HK-2 (cell line): Measurements from ENCODE around the gene CCSER1.
A peak's percentile ranks its signal among the peaks of the same experiment; 100 is the strongest.
"Not testable (repeated sequence)": the region's sequence is repeated elsewhere in the genome, so short reads cannot be mapped to it uniquely, and the experiment has no call there.

Experiments
- DNase-seq: peaks from one replicate; pipeline ENCODE4 v3.0.0-alpha.2; 2018; ENCODE audit not compliant: unreplicated experiment

Gene CCSER1

DNA sequence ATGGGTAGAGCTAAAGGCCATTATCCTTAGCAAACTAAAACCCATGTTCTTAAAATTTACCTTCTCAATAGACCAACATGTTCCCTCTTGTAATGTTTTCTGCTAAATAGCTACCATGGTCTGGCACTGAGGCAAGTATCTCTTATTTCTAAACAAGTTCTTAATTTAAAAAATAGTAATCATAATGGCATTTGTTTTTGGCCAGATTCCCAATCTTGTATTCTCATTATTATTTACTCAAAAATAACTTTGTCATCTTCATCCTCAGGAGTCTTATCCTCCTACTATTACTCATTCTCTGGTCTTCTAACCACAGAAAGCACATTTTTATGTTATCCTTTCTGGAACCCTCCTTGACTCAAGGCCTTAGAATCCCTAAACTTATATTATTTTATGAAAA, 931.2 kb downstream of the CCSER1 start:
- no peak for DNase-seq

GRCh38 chr4:91064157-91064853, 937.1 kb downstream of the CCSER1 start:
- peak; percentile 0 for DNase-seq

DNA sequence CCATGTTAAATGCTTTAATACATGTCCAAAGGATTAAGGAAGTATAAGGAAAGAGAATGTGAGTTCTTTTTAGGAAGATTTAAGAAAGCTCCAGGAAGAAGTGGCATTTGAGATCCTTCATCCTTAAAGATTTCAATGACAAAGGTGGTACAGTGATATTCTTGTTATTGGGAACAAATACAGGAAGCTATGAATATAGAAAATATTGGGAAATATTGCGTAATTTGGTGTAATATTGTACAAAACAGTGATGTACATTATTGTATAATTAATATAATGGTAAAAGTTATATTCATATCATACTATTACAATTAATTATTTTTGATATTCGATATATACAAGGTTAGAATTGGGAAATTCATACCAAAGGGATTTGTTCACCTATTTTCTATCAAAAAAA, 937.9 kb downstream of the CCSER1 start:
- no peak for DNase-seq

- no peak for DNase-seq
These were observed 943.5 kb downstream of the CCSER1 start for GRCh38 chr4:91070736-91071135.

- no peak for DNase-seq
These were observed 949.0 kb downstream of the CCSER1 start for GRCh38 chr4:91076147-91076546.

- no peak for DNase-seq
These were observed 958.8 kb downstream of the CCSER1 start for GRCh38 chr4:91085961-91086360.

DNA sequence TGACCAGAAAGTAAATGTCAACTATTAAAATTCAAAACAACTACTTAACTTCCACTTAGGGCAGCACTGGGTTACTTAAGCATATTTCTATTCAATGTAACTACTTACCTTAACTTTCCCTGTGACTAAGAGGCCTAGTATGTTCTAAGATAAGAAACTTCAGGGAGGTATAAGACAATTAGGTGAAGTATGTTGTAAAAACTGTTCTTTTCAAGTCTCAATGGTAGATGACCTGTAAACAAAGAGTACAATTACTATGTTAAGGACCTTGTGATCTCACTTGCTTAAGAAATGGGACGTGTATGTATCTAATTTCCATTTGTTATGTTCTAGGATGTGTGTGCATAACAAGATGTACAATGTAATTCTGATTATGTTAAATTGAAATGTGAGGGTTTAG, 960.5 kb downstream of the CCSER1 start:
- DNase-seq, result no peak

GRCh38 chr4:91089178-91089577, 962.0 kb downstream of the CCSER1 start:
- DNase-seq, result no peak

- DNase-seq, result no peak
These were observed 965.3 kb downstream of the CCSER1 start for GRCh38 chr4:91092398-91092980.

GRCh38 chr4:91094220-91094619, 967.0 kb downstream of the CCSER1 start:
- not testable (repeated sequence) for DNase-seq

DNA sequence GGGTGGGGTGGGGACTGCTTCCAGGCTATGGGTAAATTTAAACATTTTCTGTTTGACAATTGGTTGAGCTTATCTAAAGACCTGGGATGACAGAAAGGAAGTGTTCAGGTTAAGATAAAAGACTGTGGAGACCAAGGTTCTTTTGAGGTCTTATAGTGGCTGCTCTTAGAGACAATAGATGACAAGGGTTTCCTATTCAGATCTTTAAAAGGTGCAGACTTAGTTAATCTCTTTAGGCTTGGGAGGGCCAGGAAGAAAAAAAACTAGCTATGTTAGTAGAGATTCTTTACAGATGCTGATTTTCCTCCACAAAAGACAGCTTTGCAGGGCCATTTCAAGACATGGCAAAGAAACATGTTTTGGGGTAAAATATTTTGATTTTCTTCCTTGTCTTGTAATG, 972.5 kb downstream of the CCSER1 start:
- DNase-seq, result no peak

GRCh38 chr4:91108751-91109150, 981.6 kb downstream of the CCSER1 start:
- DNase-seq, result no peak

GRCh38 chr4:91111556-91111955, 984.4 kb downstream of the CCSER1 start:
- no peak for DNase-seq

GRCh38 chr4:91113130-91113706, 986.0 kb downstream of the CCSER1 start:
- no peak for DNase-seq

GRCh38 chr4:91114386-91114785, 987.2 kb downstream of the CCSER1 start:
- no peak for DNase-seq

GRCh38 chr4:91116861-91117260, 989.7 kb downstream of the CCSER1 start:
- DNase-seq, result no peak

GRCh38 chr4:91118597-91118996, 991.4 kb downstream of the CCSER1 start:
- DNase-seq, result no peak

DNA sequence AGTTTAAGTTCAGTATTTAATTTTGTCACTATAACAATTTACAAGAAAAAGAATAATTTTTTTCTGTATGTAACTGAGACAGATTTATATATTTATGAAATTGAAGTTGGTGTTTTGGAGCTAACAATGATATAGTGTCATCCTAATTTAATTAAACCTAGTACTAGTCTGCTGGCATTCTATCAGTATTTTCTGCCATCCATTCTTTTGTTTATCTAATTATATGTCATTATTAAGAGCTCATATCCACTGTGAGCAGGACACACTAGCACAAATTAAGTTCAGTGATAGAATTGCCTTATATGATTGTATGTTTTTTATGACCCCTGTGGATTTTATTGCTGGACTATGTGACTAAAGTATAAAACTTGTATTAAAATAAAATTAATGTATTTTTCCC, 996.5 kb downstream of the CCSER1 start:
- no peak for DNase-seq

DNA sequence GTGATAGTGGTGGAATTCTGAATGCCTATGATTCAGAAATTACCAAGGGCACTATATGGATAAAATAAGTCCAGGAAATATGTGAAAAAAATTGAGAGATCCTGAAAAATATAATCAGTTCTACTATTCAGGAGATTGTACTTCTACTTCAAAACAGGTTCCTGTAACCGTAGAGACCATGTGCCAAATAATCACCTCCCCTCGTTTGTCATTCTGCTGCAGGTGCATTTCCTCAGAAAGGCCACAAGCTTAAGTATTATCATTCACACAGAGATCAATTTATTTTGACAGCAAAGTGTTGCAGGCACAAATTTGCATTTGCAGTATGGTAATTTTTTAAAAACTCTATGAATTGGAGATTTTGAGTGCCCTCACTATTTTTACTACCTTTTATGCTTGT, 1000.0 kb downstream of the CCSER1 start:
- no peak for DNase-seq

GRCh38 chr4:91127831-91128230, 1000.6 kb downstream of the CCSER1 start:
- no peak for DNase-seq

- DNase-seq, result no peak
These were observed 1001.3 kb downstream of the CCSER1 start for GRCh38 chr4:91128519-91128918.

DNA sequence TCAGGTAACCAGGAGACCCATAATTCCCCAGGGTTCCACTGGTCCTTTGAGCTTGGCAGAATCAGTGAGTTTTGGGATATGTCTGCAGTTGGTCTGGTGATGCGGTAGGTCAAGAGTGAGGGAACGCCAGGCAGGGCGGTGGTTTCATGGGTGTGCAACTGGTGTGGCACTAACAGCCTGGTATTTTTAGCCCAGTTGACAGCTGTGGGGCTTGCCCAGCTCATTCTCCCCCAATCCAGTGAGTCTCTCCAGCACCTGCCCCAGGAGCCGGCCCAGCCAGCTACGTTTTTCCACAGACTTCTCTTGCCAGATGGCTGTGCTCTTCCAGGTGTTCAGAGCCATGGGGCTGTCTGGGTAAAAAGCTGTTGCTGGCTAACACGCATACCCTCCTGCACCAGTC, 1019.9 kb downstream of the CCSER1 start:
- DNase-seq, result no peak

GRCh38 chr4:91154041-91154440, 1026.8 kb downstream of the CCSER1 start:
- DNase-seq, result not testable (repeated sequence)
